Measurements from ENCODE around the gene AP4S1.

Gene AP4S1

GRCh38 chr14:30982533-30982932 lies 42.9 kb upstream of the AP4S1 start:
- Histone ChIP-seq H3K36me3 (ENCODE audit: control insufficient read depth, insufficient read depth, low read length) (no peaks in the 10 kb centered on the region), H3K79me2 (peaks cover 21% of the 10 kb centered on the region), H3K9me3 (ENCODE audit: control insufficient read depth, low read length) (no peaks in the 10 kb centered on the region), H3K27ac (no peak overlapping the region), H3K4me2 (ENCODE audit: low read length) (no peak overlapping the region), H3K4me3 (ENCODE audit: low read depth, low read length) (no peak overlapping the region), H3K9ac (no peak overlapping the region), H3K27me3 (ENCODE audit: control insufficient read depth, insufficient read depth, low read length) (no peaks in the 10 kb centered on the region), H3K4me1 (no peaks in the 10 kb centered on the region), H2AFZ (no peak overlapping the region)
- TF ChIP-seq CTCF (IDR thresholded peaks at IDR 0.05): no peak

DNA sequence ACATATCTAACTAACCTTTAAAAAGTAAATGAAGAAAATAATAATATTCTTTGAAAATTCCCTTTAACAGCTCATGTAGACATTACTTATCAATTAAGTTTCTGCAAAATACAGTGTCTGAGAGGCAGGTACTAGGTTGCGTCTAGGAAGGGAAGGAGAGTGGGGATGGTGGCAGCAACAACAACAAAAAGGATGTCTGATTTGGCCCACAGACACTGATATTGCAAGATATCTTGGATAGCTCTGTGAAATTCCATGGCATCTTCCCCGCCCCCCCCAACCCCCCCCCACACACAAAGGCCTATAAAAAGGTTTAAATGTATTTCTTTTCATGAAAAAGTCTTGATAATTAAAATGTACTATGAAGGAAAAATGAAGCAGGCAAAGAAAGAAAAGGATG lies 41.6 kb upstream of the AP4S1 start:
- no peak overlapping the region for H2AFZ ChIP-seq
- H3K4me2 ChIP-seq (ENCODE audit: low read length): no peak overlapping the region
- H3K9ac ChIP-seq: no peak overlapping the region
- H3K4me3 ChIP-seq (ENCODE audit: low read depth, low read length): no peak overlapping the region
- H3K9me3 ChIP-seq (ENCODE audit: control insufficient read depth, low read length): no peaks in the 10 kb centered on the region
- H3K27me3 ChIP-seq (ENCODE audit: control insufficient read depth, insufficient read depth, low read length): no peaks in the 10 kb centered on the region
- peaks cover 18% of the 10 kb centered on the region for H3K79me2 ChIP-seq
- TF ChIP-seq CTCF (IDR thresholded peaks at IDR 0.05): no peak
- H3K36me3 ChIP-seq (ENCODE audit: control insufficient read depth, insufficient read depth, low read length): no peaks in the 10 kb centered on the region
- H3K4me1 ChIP-seq: no peaks in the 10 kb centered on the region
- no peak overlapping the region for H3K27ac ChIP-seq

GRCh38 chr14:30985796-30986195 lies 39.7 kb upstream of the AP4S1 start:
- no peak for TF ChIP-seq CTCF (IDR thresholded peaks at IDR 0.05)
- Histone ChIP-seq H3K4me3 (ENCODE audit: low read depth, low read length) (no peak overlapping the region), H3K79me2 (peaks cover 31% of the 10 kb centered on the region), H3K9me3 (ENCODE audit: control insufficient read depth, low read length) (no peaks in the 10 kb centered on the region), H3K9ac (no peak overlapping the region), H3K4me2 (ENCODE audit: low read length) (peak overlapping the region; percentile 6), H3K4me1 (no peaks in the 10 kb centered on the region), H3K27me3 (ENCODE audit: control insufficient read depth, insufficient read depth, low read length) (no peaks in the 10 kb centered on the region), H3K27ac (no peak overlapping the region), H2AFZ (no peak overlapping the region), H3K36me3 (ENCODE audit: control insufficient read depth, insufficient read depth, low read length) (no peaks in the 10 kb centered on the region)

GRCh38 chr14:30988509-30988908 lies 36.9 kb upstream of the AP4S1 start:
- no peaks in the 10 kb centered on the region for H3K36me3 ChIP-seq (ENCODE audit: control insufficient read depth, insufficient read depth, low read length)
- peaks cover 33% of the 10 kb centered on the region for H3K79me2 ChIP-seq
- H3K4me3 ChIP-seq (ENCODE audit: low read depth, low read length): no peak overlapping the region
- no peaks in the 10 kb centered on the region for H3K4me1 ChIP-seq
- H3K4me2 ChIP-seq (ENCODE audit: low read length): no peak overlapping the region
- no peaks in the 10 kb centered on the region for H3K9me3 ChIP-seq (ENCODE audit: control insufficient read depth, low read length)
- no peak for TF ChIP-seq CTCF (IDR thresholded peaks at IDR 0.05)
- no peak overlapping the region for H3K9ac ChIP-seq
- H2AFZ ChIP-seq: no peak overlapping the region
- H3K27me3 ChIP-seq (ENCODE audit: control insufficient read depth, insufficient read depth, low read length): no peaks in the 10 kb centered on the region
- H3K27ac ChIP-seq: no peak overlapping the region

DNA sequence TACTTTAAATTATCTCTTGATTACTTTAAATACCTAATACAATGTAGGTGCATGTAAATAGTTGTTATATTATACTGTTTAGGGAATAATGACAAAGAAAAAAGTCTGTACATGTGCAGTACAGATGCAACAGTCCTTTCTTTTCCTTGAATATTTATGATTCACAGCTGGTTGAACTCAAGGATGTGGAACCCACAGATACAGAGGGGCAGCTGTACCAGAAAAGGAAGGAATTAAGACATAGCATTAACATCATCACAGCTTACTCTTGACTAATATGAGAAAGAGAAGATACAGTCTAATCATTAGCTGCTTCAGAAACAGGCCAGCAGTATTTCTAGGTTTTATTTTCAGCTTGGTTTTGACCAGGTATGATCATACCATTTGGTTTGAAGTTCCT lies 34.7 kb upstream of the AP4S1 start:
- Histone ChIP-seq H2AFZ (no peak overlapping the region), H3K79me2 (peaks cover 31% of the 10 kb centered on the region), H3K27ac (no peak overlapping the region), H3K9me3 (ENCODE audit: control insufficient read depth, low read length) (no peaks in the 10 kb centered on the region), H3K9ac (no peak overlapping the region), H3K27me3 (ENCODE audit: control insufficient read depth, insufficient read depth, low read length) (no peaks in the 10 kb centered on the region), H3K36me3 (ENCODE audit: control insufficient read depth, insufficient read depth, low read length) (no peaks in the 10 kb centered on the region), H3K4me2 (ENCODE audit: low read length) (no peak overlapping the region), H3K4me3 (ENCODE audit: low read depth, low read length) (no peak overlapping the region), H3K4me1 (peaks cover 5% of the 10 kb centered on the region)
- TF ChIP-seq CTCF (IDR thresholded peaks at IDR 0.05): no peak
